Stomach (tissue), 9 donors: ENCODE data around the gene ZNF512. TPM values are rescaled to one million over a fixed set of nuclear protein-coding genes. Genes with fewer than 3 reads are reported as not detected.

Source experiments
- DNase-seq, 2 donors: peaks; one replicate each; pipeline versions ENCODE4 v3.0.0 to v3.0.0-alpha.2; 2013 to 2019
- H3K27ac ChIP-seq, 5 donors: fragments of 200-600 bp in 4 of 5; sonication (generic) in 4 of 5; one replicate each; pipeline ENCODE4 v1.5.1; 2013 to 2019; ENCODE audit warnings: mild to moderate bottlenecking in 1 of 5, moderate library complexity in 1 of 5
- H3K27me3 ChIP-seq, 3 donors: fragments of 200-600 bp; sonication (generic); one replicate each; pipeline ENCODE4 v1.5.1; 2017 to 2019; ENCODE audit warnings: mixed run types in 1 of 3
- H3K36me3 ChIP-seq, 4 donors: fragments of 200-600 bp; sonication (generic); 1 replicate in 3 of 4; 2 replicates in 1 of 4; pipeline ENCODE4 v1.5.1; 2016 to 2019
- H3K4me1 ChIP-seq, 4 donors: fragments of 200-600 bp; sonication (generic); one replicate each; pipeline ENCODE4 v1.5.1; 2016 to 2019
- H3K4me3 ChIP-seq, 4 donors: fragments of 200-600 bp; sonication (generic) in 3 of 4; one replicate each; pipeline ENCODE4 v1.5.1; 2016 to 2019; ENCODE audit warnings: mild to moderate bottlenecking in 1 of 4
- H3K9me3 ChIP-seq, 4 donors: fragments of 200-600 bp; sonication (generic); one replicate each; pipeline ENCODE4 v1.5.1; 2016 to 2019
- CTCF ChIP-seq, 7 experiments: fragments of 450-650 bp in 4 of 7; fragments of 200-600 bp in 3 of 7; sonication (generic) in 3 of 7; IDR thresholded peaks; one replicate each; pipeline ENCODE4 v1.5.1; 2016 to 2019; ENCODE audit warnings: antibody characterized with exemption in 7 of 7, control low read depth in 2 of 7, mild to moderate bottlenecking in 1 of 7
- EP300 ChIP-seq: sonication (generic); formaldehyde crosslinking; IDR thresholded peaks from one replicate; pipeline ENCODE4 v1.6.1; 2017; ENCODE audit warnings: antibody characterized with exemption
- POLR2A ChIP-seq, 4 donors: fragments of 450-650 bp; IDR thresholded peaks; one replicate each; pipeline ENCODE4 v1.6.1; 2016; ENCODE audit warnings: antibody characterized with exemption in 4 of 4, control low read depth in 2 of 4, mild to moderate bottlenecking in 1 of 4, moderate library complexity in 1 of 4
- POLR2AphosphoS5 ChIP-seq, 3 donors: sonication (generic); formaldehyde crosslinking; IDR thresholded peaks; one replicate each; pipeline ENCODE4 v1.6.1; 2016; ENCODE audit warnings: antibody characterized with exemption in 3 of 3
- WGBS, 5 donors: extraction: QIAGEN DNeasy Blood & Tissue Kit in 3 of 5; methylation state at CpG; one replicate each; pipeline versions ENCODE4 v1.1.5 to v1.1.7; 2013 to 2018; 5-methylcytosine and 5-hydroxymethylcytosine counted together
- intact Hi-C: fragments of 100-400 bp; cut with DNase I; formaldehyde crosslinking; loops from one replicate; pipeline ENCODE4 v1.15.1; 2023; ENCODE audit warnings: low total_unique reads
- polyA plus RNA-seq, 3 donors: library from polyadenylated mRNA; stranded (reverse); fragments of 200-250 nt; gene quantifications; one replicate each; pipeline ENCODE4 v1.2.3, GENCODE V29; 2013
- total RNA-seq, 5 donors: library from RNA; depleted of rRNA; stranded (reverse); fragments of >200 nt; gene quantifications; one replicate each; pipeline versions ENCODE4 v1.1.0 to v1.2.3, GENCODE V29; 2014 to 2016
- donor health status: healthy with polysubstance abuse.
- donor health status: Bipolar disorder and iron deficiency.
- donor health status: healthy.

ZNF512 gene
- total and polyA plus RNA-seq, 8 donors, result 6.4 to 35.8 (median 10.8) TPM

GRCh38 chr2:27569398-27569797, 13.4 kb upstream of the ZNF512 start:
- H3K4me3 ChIP-seq, result no peak overlapping the region
- intact Hi-C loops, result no loop called here
- TF ChIP-seq POLR2A (IDR thresholded peaks at IDR 0.05), result no peak
- no peak for TF ChIP-seq CTCF (IDR thresholded peaks at IDR 0.05)
- no peak for TF ChIP-seq EP300
- TF ChIP-seq POLR2AphosphoS5 (IDR thresholded peaks at IDR 0.05), result no peak
- no peaks in the 10 kb centered on the region for H3K36me3 ChIP-seq
- H3K9me3 ChIP-seq, result peaks cover 3 to 44% (median 28%) of the 10 kb centered on the region in 4 donors
- H3K4me1 ChIP-seq, result no peaks in the 10 kb centered on the region
- DNase-seq, result no peak
- WGBS, 5 donors, result 52 to 60% (median 56%) methylated on average over 2 of the region's 2 CpGs
- peaks cover 0 to 8% (median 0%) of the 10 kb centered on the region in 3 donors for H3K27me3 ChIP-seq
- no peak overlapping the region for H3K27ac ChIP-seq

- no peaks in the 10 kb centered on the region for H3K4me1 ChIP-seq
- intact Hi-C loops, result no loop called here
- no peak overlapping the region for H3K27ac ChIP-seq
- H3K9me3 ChIP-seq, result peaks cover 3 to 62% (median 43%) of the 10 kb centered on the region in 4 donors
- no peak overlapping the region for H3K4me3 ChIP-seq
- peaks cover 0 to 4% (median 0%) of the 10 kb centered on the region in 3 donors for H3K27me3 ChIP-seq
- H3K36me3 ChIP-seq, result no peaks in the 10 kb centered on the region
- TF ChIP-seq POLR2AphosphoS5 (IDR thresholded peaks at IDR 0.05), result no peak
- TF ChIP-seq POLR2A (IDR thresholded peaks at IDR 0.05), result no peak
- TF ChIP-seq EP300, result no peak
- TF ChIP-seq CTCF (IDR thresholded peaks at IDR 0.05), result no peak
- WGBS, 5 donors, result 56 to 80% (median 74%) methylated on average over 3 of the region's 3 CpGs
- no peak for DNase-seq
Observed at GRCh38 chr2:27571197-27571596, 11.6 kb upstream of the ZNF512 start.

GRCh38 chr2:27571681-27572080, 11.2 kb upstream of the ZNF512 start:
- 78 to 97% (median 87%) methylated on average over 1 of the region's 1 CpG for WGBS, 5 donors
- TF ChIP-seq POLR2A (IDR thresholded peaks at IDR 0.05) (no peak), POLR2AphosphoS5 (IDR thresholded peaks at IDR 0.05) (no peak), EP300 (no peak), CTCF (IDR thresholded peaks at IDR 0.05) (no peak)
- no peak overlapping the region for H3K4me3 ChIP-seq
- H3K36me3 ChIP-seq, result no peaks in the 10 kb centered on the region
- peaks cover 8 to 67% (median 48%) of the 10 kb centered on the region in 4 donors for H3K9me3 ChIP-seq
- intact Hi-C loops, result no loop called here
- H3K27ac ChIP-seq, result no peak overlapping the region
- DNase-seq, result no peak
- peaks cover 0 to 4% (median 0%) of the 10 kb centered on the region in 3 donors for H3K27me3 ChIP-seq
- no peaks in the 10 kb centered on the region for H3K4me1 ChIP-seq

- DNase-seq, result no peak
- Histone ChIP-seq H3K4me3 (no peak overlapping the region), H3K27ac (no peak overlapping the region), H3K9me3 (peaks cover 10 to 74% (median 55%) of the 10 kb centered on the region in 4 donors), H3K4me1 (no peaks in the 10 kb centered on the region), H3K27me3 (peaks cover 0 to 3% (median 0%) of the 10 kb centered on the region in 3 donors), H3K36me3 (peaks cover 0 to 2% (median 0%) of the 10 kb centered on the region in 4 donors)
- TF ChIP-seq CTCF (IDR thresholded peaks at IDR 0.05), result no peak
- no peak for TF ChIP-seq EP300
- TF ChIP-seq POLR2A (IDR thresholded peaks at IDR 0.05), result no peak
- no peak for TF ChIP-seq POLR2AphosphoS5 (IDR thresholded peaks at IDR 0.05)
- intact Hi-C loops, result no loop called here
- WGBS, 5 donors, result 62 to 85% (median 78%) methylated on average over 2 of the region's 2 CpGs
Observed at GRCh38 chr2:27572439-27572838, 10.4 kb upstream of the ZNF512 start.
